GM12873 (cell line): ENCODE measurements around the gene OR12D2.
A peak's percentile ranks its signal among the peaks of the same experiment; 100 is the strongest.

Experiments used
- TF ChIP-seq, protein P1 (sequence below): IDR thresholded peaks from 2 replicates; pipeline ENCODE4 v1.5.1; 2012; ENCODE audit warnings: low read depth, mild to moderate bottlenecking, moderate library complexity, low read length, control low read depth; ENCODE audit not compliant: insufficient read depth; ENCODE audit errors: missing control alignments

OR12D2 gene, protein sequence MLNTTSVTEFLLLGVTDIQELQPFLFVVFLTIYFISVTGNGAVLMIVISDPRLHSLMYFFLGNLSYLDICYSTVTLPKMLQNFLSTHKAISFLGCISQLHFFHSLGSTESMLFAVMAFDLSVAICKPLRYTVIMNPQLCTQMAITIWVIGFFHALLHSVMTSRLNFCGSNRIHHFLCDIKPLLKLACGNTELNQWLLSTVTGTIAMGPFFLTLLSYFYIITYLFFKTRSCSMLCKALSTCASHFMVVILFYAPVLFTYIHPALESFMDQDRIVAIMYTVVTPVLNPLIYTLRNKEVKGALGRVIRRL

DNA sequence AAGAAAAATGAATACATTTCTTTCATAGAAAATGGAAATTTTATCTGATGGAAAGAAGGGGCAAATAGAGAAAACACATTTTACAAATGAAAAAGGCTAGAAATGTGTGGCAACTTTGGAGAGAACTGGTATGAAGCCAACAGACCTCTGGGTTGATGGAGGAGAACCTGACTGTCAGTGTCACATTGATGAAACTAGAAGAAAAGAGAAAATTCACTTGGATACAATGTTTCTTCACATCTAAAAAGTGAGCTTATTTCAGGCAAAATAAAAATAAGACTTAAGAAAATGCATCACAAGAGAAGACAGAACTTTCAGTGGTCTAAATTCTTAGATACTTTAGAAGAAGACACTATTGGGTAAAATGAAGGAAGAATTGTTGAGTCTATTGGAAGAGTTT is at the start of gene OR12D2:
Gene OR12D2 (plus strand): TSS at position 301 of the 400 bp plus-strand sequence. CDS start 1,069 bp downstream, outside the sequence.
- TF ChIP-seq, protein P1, sequence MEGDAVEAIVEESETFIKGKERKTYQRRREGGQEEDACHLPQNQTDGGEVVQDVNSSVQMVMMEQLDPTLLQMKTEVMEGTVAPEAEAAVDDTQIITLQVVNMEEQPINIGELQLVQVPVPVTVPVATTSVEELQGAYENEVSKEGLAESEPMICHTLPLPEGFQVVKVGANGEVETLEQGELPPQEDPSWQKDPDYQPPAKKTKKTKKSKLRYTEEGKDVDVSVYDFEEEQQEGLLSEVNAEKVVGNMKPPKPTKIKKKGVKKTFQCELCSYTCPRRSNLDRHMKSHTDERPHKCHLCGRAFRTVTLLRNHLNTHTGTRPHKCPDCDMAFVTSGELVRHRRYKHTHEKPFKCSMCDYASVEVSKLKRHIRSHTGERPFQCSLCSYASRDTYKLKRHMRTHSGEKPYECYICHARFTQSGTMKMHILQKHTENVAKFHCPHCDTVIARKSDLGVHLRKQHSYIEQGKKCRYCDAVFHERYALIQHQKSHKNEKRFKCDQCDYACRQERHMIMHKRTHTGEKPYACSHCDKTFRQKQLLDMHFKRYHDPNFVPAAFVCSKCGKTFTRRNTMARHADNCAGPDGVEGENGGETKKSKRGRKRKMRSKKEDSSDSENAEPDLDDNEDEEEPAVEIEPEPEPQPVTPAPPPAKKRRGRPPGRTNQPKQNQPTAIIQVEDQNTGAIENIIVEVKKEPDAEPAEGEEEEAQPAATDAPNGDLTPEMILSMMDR, result no peak

DNA sequence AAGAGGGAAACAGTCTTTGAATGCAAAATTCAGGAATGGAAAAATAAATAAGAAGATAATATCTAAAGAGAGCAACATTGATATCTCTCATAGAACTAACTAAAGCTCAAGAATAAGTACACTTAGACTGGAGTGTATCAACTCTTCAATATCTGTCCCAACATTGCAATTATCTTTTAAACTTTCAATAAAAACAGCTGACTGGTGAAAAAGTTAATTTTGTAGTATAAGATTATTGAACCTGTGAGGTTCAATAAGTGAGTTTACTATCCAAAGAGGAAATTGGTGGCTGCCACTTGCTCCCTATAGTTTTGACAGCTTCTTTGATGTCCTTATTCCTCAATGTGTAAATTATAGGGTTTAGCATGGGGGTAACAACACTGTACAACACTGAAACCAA is 40.5 kb upstream of the OR12D2 start:
- TF ChIP-seq, protein P1, result no peak

DNA sequence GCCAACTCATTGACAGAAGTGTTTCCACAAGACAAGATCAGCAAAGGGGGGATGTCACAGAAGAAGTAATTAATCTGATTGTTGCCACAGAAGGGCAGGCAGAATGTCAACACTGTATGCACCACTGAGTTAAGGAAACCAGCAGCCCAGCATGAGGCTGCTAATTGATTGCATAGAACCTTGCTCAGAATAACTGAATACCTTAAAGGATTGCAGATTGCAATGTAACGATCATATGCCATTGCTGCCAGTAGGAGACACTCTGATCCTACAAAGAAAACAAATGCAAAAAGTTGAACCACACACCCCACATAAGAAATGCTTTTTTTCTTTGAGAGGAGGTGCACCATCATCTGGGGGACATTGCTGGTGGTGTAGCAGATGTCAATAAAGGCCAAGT is 39.8 kb upstream of the OR12D2 start:
- TF ChIP-seq, protein P1, result peak; percentile 15

DNA sequence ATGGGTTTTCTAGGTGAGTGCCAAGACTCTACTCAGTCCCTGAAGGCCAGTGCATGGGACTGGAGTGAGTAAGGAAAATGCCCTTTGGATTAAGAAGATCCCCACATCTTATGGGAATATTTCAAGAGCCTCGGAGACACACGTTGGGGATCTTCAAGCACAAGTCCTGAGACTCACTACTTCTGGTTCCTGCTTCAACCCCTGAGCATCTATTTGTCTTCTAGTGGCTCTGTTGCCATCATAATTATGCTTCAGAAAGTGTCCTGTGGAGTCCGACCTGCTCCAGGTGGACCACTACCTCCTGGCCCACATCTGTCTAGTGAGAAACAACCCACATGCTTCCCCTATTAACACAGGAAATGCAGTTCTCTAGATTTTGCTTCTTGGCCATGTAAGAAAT is 26.7 kb upstream of the OR12D2 start, which contains the start of gene OR5V1:
Gene OR5V1 (minus strand): TSS at position 101 of the 400 bp plus-strand sequence. CDS start 12,670 bp downstream, outside the sequence.
- TF ChIP-seq, protein P1, result no peak

DNA sequence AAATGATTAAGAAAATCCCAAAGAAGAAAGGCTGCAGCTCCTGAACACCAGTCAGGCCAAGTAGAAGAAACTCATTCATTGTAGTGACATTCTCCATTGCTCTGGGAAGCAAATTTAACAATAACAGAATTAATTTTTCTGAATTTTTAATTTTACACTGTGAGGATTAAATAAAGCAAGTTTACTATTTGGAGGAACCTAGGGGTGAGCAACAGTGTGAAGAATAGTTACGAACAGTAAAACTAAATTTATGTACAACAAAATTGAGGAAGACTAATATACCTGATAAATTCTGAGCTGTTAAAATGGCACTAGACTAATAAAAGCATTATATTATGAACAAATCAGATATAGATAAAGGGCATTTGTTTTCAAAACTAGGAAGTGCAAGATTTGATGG is 20.2 kb upstream of the OR12D2 start, which contains the start of gene OR12D3:
Gene OR12D3 (minus strand): TSS at position 101 of the 400 bp plus-strand sequence. CDS start 4 bp downstream, at position 97.
- TF ChIP-seq, protein P1, result no peak

DNA sequence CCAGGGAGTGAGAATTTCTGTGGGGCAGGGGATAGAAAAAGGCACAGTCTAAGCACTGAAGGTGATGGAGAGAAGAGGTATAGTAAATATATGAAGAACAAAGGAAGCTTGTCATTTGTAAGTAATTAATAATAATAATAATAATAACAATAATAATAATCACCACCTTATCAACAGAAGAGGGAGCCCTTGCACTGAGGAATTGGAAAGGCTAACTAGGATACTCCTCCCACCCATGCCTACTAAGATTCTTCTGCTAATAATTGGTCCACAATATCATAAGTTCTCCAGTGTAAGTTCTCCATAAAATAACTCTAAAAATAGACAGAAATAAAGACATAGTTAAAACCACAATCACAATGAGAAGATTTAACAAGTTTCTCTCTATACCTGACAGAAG is 19.4 kb upstream of the OR12D2 start:
- TF ChIP-seq, protein P1, result no peak

DNA sequence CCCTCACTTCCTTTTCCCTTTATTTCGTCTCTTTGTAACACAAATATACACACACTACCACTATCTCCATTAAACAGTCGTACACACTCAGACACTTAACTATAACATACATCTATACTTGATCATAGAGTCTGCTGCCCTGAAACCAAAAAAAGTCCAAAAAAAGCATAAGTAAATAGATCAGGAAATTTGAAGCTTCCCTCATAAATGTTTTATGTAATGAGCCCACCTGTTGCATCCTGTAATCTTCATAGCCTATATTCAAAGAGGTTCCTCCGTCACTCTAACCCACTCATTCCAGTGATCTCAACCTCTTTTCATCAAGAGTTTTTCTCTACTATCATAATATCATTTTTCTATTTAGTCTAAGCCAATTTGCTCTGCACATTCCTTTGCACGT is 6.9 kb upstream of the OR12D2 start:
- TF ChIP-seq, protein P1, result no peak
